Fibroblast of mammary gland (primary cell): ENCODE data around the gene SESTD1.

Experiments
- DNase-seq: peaks from one replicate; pipeline ENCODE4 v3.0.0-alpha.2; 2010; ENCODE audit warnings: low read depth
- H3K4me3 ChIP-seq: 2 replicates; pipeline ENCODE4 v1.5.1; 2011; ENCODE audit warnings: low read depth, mild to moderate bottlenecking, low read length, moderate library complexity; ENCODE audit not compliant: control insufficient read depth
- TF ChIP-seq, protein P1 (sequence below): conservative IDR thresholded peaks from 2 replicates; pipeline ENCODE4 v1.5.1; 2011; ENCODE audit warnings: low read depth, low read length, inconsistent platforms; ENCODE audit not compliant: control insufficient read depth, insufficient read depth

The SESTD1 gene

DNA sequence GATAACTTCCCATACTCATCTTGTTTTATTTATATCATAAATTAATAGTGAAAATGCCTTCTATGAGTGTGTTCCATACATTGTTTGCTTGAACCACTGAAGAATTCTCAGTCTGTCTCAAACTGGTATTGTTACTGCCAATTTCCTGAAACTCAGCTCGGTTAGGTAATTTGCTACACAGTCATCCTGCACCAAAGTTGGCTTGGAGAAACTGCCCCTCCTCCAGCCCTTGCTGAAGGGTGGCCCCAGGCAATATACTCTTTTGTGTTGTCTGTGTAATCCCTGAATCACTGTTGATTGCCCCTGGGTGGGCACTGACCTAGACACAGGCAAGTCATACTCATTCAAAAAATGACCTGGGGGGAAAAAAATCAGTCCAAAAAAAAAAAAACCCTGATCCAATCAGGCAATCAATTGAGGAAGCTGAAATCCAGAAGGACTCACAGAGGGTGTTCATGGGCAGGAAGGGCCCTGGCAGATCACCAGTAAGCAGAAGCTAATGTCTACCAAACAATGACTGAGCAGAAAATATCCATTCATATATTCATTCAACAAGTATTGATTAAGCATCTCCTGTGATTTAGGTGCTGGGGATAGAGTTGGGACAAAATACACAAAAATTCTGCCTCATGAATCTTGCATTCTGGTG is 3.8 kb upstream of the SESTD1 start:
- DNase-seq, result peak; percentile 72
- TF ChIP-seq, protein P1, sequence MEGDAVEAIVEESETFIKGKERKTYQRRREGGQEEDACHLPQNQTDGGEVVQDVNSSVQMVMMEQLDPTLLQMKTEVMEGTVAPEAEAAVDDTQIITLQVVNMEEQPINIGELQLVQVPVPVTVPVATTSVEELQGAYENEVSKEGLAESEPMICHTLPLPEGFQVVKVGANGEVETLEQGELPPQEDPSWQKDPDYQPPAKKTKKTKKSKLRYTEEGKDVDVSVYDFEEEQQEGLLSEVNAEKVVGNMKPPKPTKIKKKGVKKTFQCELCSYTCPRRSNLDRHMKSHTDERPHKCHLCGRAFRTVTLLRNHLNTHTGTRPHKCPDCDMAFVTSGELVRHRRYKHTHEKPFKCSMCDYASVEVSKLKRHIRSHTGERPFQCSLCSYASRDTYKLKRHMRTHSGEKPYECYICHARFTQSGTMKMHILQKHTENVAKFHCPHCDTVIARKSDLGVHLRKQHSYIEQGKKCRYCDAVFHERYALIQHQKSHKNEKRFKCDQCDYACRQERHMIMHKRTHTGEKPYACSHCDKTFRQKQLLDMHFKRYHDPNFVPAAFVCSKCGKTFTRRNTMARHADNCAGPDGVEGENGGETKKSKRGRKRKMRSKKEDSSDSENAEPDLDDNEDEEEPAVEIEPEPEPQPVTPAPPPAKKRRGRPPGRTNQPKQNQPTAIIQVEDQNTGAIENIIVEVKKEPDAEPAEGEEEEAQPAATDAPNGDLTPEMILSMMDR, result no peak

DNA sequence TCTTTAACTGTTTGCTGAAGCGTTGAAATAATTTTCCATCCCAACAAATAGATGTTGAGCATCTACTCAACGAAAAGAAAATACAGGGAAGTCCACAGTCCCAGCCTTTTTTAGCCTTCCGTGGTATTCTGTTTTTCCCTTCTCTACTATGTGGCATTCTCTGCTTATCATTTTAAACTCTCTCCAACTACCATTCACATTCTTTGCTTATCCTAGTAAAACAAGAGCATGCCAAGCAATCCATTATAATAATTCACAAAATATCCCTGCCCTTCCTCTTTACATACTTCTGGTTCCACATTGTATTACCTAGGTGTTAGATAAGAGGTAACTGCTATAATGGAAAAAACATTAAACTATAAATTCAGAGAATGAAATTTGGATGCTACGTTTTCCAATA is 1.6 kb upstream of the SESTD1 start:
- TF ChIP-seq, protein P1, result no peak
- H3K4me3 ChIP-seq, result no peak overlapping the region
- no peak for DNase-seq

More for the DNA sequence above, 3.8 kb upstream of the SESTD1 start:
- no peak overlapping the region for H3K4me3 ChIP-seq

DNA sequence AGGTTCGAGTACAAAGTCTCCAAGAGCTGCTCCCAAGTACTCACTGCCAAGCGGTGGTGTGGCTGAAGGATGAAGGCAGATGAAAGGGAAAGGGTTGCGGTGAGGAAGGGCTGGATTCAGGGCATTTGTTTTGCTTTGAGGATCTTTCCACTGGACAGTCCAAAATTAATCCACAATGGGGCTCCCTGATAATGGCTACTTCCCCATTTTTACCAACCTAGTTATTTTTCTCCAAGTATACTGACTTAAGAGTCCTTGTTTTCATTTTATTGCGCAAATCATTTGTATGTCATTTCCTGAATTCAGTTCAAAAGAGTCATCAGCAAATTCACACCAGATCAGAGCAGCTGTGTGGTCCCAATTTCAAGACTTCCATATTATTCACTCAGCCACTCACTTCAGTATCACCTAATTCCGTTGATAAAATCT is 464 bp upstream of the SESTD1 start:
- peak; percentile 87 for DNase-seq
- TF ChIP-seq, protein P1, result no peak
- H3K4me3 ChIP-seq, result peak overlapping the region; percentile 52

DNA sequence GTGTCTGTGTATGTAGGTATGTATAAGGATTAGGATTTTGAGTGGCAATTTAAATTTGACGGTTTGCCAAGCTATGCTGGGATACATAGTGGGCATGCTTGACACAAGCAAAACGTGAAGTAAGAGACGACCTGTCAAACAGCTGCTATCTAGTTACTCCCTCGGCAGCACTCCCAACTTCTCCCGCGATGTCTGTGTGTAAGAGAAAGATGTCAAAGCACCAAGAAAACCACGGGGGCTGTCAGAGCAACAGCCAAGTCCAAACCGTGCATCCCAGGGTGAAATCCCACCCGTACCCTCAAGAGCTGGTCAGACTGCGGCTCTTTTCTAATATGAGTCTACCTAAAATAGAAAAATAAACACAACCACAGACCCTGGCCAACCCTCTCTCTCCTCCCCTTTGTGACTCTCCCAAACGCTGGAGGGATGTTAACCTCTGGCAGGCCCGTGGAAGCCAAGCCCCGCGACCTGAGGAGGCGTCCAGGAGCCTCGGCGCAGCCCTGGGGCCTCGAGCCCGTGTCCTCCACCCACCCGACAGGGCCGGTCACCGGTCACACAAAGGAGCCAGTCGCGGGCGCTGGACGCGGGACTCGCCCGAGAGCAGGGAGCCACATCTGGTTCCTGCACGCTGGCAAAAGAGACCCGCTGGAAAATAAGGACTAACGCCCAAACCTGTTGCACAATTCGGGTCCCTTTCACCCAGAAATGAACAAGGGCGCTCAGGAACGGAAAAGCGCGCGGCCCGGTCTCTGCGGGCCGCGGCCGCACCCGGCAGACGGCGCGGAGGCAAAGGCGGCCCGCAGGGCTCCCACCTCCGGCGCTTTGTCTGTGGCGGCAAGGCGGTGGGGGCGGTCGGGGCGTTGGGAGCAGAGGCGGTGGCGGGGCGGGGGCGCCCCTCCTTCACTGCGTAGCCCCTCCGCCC is 925 bp downstream of the SESTD1 start:
- H3K4me3 ChIP-seq, result peak overlapping the region; percentile 76
- TF ChIP-seq, protein P1, result no peak
- peak; percentile 73 for DNase-seq

DNA sequence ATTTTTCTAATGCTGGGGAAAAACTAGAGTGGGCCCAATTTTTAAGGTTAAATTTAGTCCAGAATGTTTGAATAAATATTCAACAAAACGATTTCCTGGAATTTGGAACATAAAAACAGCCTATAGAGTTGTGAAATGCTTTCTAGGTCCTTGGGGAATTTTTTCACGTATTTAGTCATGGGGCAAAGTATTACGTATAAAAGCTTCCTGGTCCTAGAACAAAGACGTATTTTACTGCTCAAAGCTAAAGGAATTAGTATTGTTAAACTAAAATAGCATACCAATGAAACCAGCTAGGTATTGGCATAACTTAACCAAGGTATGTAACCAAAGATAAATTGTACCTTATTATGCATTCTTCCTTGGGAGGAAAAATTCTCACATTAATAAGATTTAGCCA is 1.6 kb downstream of the SESTD1 start:
- DNase-seq, result peak; percentile 89
- TF ChIP-seq, protein P1, result no peak
- peak overlapping the region; percentile 76 for H3K4me3 ChIP-seq

DNA sequence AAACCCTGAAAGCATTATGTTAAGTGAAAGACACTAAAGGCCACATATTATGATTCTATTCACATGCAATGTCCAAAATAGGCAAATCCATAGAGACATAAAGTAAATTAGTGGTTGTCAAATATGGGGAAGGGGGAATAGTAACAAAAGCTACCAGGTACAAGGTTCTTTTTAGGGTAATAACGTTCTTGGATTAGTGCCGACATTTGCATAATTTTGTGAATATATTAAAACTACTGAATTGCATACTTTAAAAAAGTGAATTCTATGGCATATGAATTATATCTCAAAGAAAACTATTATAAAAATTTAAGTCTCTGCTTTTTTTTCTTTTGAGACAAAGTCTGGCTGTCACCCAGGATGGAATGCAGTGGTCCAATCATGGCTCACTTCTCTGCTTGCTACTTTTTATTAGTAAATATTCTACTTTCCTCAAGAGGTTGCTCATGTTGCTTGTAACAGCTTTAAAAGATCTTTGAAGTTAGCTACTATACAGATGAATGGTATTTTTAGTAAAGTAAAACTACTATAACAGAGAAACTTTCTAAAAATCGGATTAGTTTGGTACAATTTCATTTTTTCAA is 2.5 kb downstream of the SESTD1 start:
- peak; percentile 25 for DNase-seq
- TF ChIP-seq, protein P1, result no peak

More for the DNA sequence above, 2.5 kb downstream of the SESTD1 start:
- no peak overlapping the region for H3K4me3 ChIP-seq
